ENCODE results near the gene SLC25A17.
"Not testable (repeated sequence)": the region's sequence is repeated elsewhere in the genome, so short reads cannot be mapped to it uniquely, and the experiment has no call there.

Gene SLC25A17

GRCh38 chr22:40768206-40768605 is 50.9 kb downstream of the SLC25A17 start:
- no peak for FAIRE-seq
- no peak for TF ChIP-seq CTCF (IDR thresholded peaks at IDR 0.05; ENCODE audit: insufficient read depth, missing control alignments)
- DNase-seq (ENCODE audit: insufficient read length, low spot score): no peak

GRCh38 chr22:40766956-40767355 is 52.2 kb downstream of the SLC25A17 start:
- DNase-seq (ENCODE audit: insufficient read length, low spot score) (no peak), FAIRE-seq (no peak)
- TF ChIP-seq CTCF (IDR thresholded peaks at IDR 0.05; ENCODE audit: insufficient read depth, missing control alignments): no peak

- no peak for FAIRE-seq
- TF ChIP-seq CTCF (IDR thresholded peaks at IDR 0.05; ENCODE audit: insufficient read depth, missing control alignments): no peak
- DNase-seq (ENCODE audit: insufficient read length, low spot score): no peak
These were observed 54.2 kb downstream of the SLC25A17 start for GRCh38 chr22:40764763-40765441.

GRCh38 chr22:40759294-40759840 is 59.8 kb downstream of the SLC25A17 start:
- DNase-seq (ENCODE audit: insufficient read length, low spot score) (no peak), FAIRE-seq (no peak)
- TF ChIP-seq CTCF (IDR thresholded peaks at IDR 0.05; ENCODE audit: insufficient read depth, missing control alignments): no peak

- DNase-seq (ENCODE audit: insufficient read length, low spot score); FAIRE-seq: not testable (repeated sequence)
These were observed 60.3 kb downstream of the SLC25A17 start for GRCh38 chr22:40758851-40759250.

- TF ChIP-seq CTCF (IDR thresholded peaks at IDR 0.05; ENCODE audit: insufficient read depth, missing control alignments): no peak
- no peak for FAIRE-seq
- no peak for DNase-seq (ENCODE audit: insufficient read length, low spot score)
These were observed 60.8 kb downstream of the SLC25A17 start for GRCh38 chr22:40758390-40758789.

- no peak for FAIRE-seq
- DNase-seq (ENCODE audit: insufficient read length, low spot score): no peak
- no peak for TF ChIP-seq CTCF (IDR thresholded peaks at IDR 0.05; ENCODE audit: insufficient read depth, missing control alignments)
These were observed 62.1 kb downstream of the SLC25A17 start for GRCh38 chr22:40757071-40757470.
